HG03520 (cell line): ENCODE measurements around the gene SGSM2.

ENCODE experiments used
- ATAC-seq: cut with Tn5 transposase; IDR thresholded peaks from one replicate; pipeline ENCODE4 v1.9.1; 2021; ENCODE audit warnings: mild to moderate bottlenecking, moderate library complexity; ENCODE audit not compliant: unreplicated experiment

Gene SGSM2

DNA sequence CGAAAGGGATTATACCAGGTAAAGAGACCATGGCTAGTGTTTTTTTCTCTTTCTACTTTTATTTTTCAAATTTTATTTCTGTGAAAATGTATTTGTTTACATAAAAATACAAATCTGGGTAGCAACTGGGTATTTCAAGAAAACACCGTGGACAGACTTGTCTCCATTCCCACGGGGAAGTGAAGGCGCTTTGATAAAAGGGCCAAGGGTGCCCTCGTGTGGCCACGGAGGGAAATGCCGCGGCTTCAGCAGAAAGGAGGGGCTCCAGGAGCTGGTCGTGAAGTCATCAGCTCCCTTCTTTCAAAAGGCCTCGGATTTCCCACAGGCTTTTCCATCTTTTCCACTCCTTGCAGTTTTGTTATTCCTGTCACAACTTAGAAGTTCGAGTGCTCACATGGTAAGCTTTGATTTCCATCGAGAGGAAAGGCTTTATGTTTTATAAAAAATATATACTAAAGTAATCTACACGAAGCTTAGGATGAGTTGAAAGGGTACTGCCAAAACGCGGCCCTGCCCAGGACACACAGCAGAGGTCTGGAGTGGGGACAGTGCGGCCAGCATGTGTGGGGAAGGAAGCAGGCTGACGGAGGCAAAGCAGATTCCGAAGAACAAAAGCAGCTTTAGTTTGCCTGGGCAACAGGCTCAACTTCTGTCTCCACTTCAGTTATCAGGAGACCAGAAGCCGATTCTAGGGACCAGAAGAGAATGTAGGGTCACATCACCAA lies 78.9 kb downstream of the SGSM2 start:
- ATAC-seq, result no peak

DNA sequence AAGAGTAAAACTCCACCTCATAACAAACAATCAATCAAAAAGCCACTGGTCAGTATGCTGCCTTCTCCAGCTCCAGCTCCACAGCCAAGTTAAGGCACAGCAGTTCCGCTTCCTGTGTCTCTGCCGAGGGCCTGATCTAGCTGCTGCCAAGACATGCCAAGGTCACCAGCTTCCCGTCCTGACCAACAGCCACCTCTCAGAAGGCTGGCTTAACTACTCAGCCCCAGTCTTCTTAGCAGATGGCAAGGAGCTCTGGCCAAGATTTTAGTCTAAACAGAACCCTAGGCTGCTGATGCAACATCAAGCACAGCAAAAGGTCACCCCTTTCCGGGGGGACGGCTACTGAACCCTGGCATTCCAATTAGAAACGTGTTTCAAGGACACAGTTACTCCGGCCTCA lies 81.3 kb downstream of the SGSM2 start:
- ATAC-seq, result no peak

DNA sequence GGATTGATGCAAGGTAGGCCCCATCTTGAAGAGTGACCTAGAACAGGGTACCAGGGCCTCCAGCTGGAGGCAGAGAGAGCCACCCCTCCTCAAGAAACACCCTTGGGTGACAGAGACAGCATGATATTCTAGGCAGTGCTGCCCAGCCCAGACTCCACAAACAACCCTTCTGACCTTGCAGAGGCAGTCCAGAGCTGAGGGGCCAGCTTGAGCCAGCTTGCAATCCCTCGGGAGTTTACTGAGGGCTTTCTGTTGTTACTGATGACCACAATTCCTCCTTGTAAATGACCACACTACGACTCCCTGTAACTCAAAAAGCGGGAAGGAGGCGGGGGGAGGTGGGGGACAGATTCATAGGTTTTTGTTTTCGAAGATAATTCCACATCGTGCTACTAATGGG lies 82.2 kb downstream of the SGSM2 start:
- ATAC-seq, result no peak

DNA sequence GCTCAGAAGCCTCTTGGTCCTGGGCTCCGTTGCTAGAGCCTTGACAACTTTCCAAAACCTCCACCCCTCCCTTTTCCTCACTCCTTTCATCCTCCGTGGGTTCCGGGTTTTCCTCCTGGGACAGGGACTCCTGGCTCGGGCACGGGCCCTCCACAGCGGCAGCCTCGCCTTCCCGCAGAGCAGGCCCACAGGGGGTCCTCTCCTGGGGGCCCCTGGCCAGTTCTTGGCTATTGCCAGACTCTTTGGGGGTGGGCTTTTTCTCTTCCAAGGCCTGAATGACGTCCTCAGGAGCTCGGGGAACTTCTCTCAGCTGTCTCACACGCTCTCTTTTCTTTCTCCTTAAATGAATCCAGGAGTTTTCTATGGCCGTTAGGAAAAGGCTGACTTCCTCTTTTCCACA lies 82.9 kb downstream of the SGSM2 start:
- ATAC-seq, result no peak

DNA sequence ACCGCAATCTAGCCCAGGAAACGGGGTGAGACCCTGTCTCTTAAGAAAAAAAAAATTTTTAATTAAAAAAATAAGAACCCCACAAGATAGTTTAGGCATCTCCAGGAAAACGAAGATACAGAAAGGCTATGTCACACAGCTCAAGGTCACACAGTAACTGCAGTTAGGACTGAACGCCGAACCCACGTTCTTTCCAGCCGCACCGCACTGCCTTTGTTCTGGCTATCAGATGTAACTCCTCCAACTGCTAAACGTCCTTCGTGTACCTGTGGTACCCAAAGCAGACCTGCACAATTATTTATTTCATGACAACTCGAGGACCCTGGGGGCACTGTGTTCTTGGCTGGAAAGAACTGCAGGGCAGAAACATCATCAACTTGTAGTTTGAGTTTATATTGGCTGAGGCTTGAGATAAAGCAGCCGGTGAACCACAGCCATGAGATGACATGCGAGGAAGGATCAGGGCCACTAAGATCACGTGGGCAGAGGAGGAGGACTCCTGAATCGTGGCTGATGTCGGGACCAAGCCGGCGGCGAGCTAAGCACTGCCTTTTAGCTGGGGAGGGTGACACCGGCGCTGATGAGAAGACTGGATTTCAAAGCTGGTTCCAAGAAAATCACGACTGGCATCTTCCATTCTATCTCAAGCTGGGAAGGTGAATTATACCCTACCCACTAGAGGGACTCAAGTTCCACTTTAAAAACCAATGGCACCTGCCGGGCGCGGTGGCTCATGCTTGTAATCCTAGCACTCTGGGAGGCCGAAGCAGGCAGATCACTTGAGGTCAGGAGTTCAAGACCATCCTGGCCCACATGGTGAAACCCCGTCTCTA lies 84.2 kb downstream of the SGSM2 start:
- ATAC-seq, result no peak

DNA sequence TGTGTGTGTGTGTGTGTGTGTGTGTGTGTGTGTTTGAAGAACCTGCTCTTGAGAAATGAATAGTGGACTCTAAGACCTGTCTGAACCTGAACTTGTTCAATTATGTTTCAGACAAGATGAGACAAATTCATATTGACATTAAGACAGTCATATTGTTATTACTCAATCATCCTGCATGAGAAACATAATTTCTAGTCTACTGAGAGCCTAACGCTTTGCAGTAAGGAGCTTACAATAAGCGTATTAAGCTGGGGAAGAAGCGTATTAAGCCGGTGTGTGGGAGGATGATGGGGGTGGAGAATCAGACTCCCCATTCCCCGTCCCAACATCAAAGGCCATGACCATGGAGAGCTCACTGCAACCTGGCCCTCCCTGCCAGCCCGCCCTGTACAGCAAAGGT lies 86.0 kb downstream of the SGSM2 start:
- no peak for ATAC-seq

DNA sequence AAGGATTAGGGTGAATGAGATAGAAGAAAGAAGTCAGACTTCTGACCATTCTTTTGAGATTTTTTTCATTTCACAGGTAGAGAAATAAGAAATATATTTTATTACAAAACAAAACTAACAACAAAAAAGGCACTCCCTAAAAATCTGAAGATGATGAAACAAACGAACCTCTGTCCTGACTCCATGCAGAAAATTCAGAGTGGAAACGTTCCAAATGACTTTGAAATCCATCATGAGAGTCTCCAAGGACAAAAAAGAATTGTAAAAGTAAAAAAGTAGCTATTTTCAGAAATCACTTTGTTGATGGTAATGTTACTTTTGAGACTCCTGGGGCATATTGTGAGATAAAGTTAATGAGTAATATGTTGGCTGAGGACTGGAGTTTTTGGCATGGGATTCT lies 89.9 kb downstream of the SGSM2 start:
- ATAC-seq, result no peak

DNA sequence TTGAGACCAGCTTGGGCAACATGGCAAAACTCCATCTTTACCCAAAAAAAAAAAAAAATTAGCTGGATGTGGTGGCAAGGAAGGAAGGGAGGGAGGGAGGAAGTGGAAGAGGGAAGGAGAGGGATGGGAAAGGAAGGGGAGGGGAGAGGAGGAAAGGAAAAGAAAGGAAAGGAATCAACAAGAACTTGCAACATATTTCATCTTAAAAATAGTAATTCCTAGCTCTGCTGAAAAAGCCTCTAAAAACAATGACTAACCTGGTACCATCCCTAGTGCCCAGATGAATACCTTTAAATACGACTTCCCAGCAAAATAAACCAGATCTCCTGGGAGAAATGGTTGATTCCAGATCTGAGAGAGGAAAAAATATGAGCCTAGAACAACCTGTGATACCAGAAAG lies 90.6 kb downstream of the SGSM2 start:
- no peak for ATAC-seq
